HG02763 (cell line): ENCODE measurements around the gene SPATA9.
"Not testable (repeated sequence)": the region's sequence is repeated elsewhere in the genome, so short reads cannot be mapped to it uniquely, and the experiment has no call there.

Experiments used
- ATAC-seq: cut with Tn5 transposase; IDR thresholded peaks from one replicate; pipeline ENCODE4 v1.9.1; 2021; ENCODE audit warnings: mild to moderate bottlenecking, moderate library complexity; ENCODE audit not compliant: unreplicated experiment

SPATA9 gene

DNA sequence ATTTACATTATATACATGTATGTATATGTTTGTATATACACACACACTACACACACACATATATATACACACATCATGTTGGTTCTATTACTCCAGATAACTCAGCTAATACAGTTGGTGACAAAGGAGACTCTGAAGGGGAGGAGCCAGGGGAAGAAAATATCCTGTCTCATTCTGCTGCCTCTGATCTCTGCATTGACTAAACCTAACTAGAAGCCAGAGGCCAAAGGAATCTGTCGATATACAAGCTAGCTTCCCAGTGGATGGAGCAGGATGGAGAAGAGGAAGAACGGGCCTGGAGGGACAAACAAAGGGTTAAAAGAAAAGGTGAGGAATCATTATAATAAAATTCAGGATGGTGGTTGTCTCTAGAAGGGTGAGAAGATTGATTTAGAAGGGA lies 34.6 kb upstream of the SPATA9 start:
- ATAC-seq: no peak

DNA sequence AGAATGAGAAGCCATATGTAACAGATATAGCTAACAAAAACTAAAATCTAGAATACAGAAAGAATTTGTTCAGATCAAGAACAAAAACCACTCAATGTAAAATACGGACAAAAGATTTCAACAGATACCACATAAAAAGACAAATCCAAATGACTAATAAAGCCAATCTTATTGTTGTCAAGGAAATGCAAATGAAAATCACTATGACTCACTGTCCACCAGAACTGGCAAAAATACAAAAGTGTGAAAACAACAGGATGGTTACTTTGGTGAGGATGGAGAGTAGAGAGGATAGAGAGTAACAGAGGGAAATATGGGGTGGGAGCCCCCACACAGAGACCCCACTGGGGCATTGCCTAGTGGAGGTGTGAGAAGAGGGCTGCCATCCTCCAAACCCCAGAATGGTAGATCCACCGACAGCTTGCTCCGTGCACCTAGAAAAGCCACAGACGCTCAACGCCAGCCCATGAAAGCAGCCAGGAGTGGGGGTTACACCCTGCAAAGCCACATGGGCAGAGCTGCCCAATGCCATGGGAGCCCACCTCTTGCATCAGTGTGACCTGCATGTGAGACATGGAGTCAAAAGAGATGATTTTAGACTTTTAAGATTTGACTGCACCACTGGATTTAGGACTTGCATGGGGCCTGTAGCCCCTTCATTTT lies 33.1 kb upstream of the SPATA9 start:
- ATAC-seq: no peak

- no peak for ATAC-seq
These were observed 31.3 kb upstream of the SPATA9 start for GRCh38 chr5:95713960-95714710.

DNA sequence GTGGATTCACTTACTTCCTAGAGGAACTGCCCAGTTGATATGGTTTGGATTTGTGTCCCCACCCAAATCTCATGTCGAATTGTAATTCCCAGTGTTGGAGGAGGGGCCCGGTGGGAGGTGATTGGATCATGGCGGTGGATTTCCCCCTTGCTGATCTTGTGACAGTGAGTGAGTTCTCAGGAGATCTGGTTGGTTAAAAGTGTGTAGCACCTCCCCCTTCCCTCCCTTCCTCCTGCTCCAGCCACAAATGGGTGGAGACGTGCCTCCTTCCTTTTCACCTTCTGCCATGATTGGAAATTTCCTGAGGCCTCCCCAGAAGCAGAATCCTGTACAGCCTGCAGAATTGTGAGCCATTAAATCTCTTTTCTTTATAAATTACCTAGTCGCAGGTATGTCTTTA lies 30.5 kb upstream of the SPATA9 start:
- not testable (repeated sequence) for ATAC-seq

GRCh38 chr5:95712347-95712958 lies 29.7 kb upstream of the SPATA9 start:
- ATAC-seq: no peak

- no peak for ATAC-seq
These were observed 28.9 kb upstream of the SPATA9 start for GRCh38 chr5:95711501-95712346.

GRCh38 chr5:95710651-95711500 lies 28.1 kb upstream of the SPATA9 start:
- not testable (repeated sequence) for ATAC-seq

GRCh38 chr5:95709967-95710650 lies 27.3 kb upstream of the SPATA9 start:
- no peak for ATAC-seq

- no peak for ATAC-seq
These were observed 26.1 kb upstream of the SPATA9 start for GRCh38 chr5:95708876-95709275.

GRCh38 chr5:95707534-95708188 lies 24.9 kb upstream of the SPATA9 start:
- not testable (repeated sequence) for ATAC-seq

GRCh38 chr5:95707055-95707454 lies 24.3 kb upstream of the SPATA9 start:
- ATAC-seq: no peak

- not testable (repeated sequence) for ATAC-seq
These were observed 23.4 kb upstream of the SPATA9 start for GRCh38 chr5:95706196-95706595.

DNA sequence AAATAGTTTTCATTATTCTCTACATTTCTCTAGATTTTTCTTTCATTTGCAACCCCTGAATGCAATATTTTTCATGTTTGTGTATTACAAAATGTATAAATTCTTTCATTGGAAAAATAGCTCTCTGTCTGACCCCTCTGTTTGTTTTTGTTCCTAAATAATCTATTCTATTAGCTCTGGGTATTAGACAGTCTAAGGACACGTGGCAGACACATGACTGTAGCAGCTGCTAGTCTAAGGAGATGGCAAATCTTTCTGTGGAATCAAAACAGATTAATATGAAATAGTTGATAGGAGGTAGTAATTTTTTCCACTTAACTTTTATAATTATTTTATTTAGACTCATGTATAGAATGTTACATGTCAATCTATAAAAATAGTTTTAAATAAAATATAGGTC lies 21.4 kb upstream of the SPATA9 start:
- ATAC-seq: no peak

DNA sequence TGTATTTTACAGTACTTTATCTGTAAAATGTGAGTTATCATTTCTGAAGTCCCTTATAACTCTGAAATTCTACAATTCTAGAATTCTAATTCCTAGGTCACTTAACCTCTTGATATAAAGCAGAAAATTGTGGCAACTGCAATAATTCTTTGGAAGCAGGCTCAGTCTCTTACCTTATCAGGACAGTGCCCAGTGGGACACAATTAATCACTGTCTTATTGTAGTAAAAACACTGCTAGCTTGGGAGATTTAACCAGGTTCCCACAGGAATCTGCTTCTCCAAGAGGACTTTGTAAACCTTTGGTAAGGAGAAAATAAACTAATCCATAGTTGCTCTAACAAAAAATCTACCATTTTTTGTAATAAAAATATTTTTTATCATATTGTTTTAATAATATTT lies 18.3 kb upstream of the SPATA9 start:
- ATAC-seq: no peak

DNA sequence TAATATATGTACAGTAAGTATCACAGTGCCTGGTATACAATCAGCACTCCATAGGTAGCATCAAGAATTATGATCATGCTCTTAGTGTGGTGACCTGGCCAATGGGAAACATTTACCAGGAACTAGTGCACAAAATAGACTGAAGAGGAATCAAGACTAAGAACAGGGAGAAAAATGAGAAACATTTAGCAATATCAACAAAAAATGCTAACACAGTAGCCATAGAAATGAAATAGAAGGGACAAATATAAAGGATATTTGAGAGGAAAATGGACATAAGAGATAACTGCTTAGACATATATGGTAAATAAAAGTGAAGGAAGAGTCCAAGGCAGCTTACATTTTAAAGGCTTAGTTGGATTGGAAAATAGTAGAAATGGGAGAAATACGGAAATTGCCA lies 16.5 kb upstream of the SPATA9 start:
- no peak for ATAC-seq

DNA sequence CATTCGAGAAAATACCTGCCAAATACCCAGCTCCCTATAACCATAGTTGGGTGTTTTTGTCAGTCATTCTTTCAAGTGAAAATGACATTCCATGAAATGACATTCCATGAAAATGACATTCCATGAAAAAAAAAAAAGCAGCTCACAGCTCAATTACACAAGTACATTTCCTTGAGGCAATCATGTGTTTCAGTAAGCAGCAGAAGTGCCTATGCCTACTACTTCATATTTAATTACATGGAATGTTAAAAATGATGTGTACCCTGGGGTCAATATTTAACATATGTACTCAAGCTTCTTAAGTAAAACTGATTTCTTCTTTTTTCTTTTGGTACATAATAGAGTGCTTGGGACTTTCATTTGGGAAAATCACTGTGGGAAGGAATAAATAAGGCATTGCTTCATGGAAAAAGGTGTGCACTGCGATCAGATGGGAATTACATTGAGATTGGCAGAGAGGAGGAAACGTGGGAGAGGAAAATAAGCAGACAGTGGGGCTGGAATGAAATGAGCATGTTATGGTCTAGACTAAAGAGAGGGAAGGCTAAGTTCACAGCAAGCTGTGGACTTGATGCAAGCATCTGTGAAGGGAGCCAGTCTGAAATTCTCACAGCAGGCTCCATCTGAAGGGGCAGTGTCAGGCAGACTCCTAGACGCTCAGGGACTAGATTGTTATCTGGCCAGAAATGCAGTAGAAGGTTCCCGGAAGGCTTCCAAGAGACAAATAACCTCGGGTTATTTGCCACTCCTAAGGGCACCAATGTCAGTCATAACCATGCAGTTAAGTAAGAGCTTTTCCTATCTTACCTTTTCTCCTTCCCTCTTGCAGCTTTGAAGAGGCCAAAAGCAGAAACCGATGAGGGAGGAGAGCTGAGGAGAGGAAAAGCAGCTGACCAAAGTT lies 15.2 kb upstream of the SPATA9 start:
- ATAC-seq: no peak

- ATAC-seq: no peak
These were observed 7.5 kb upstream of the SPATA9 start for GRCh38 chr5:95690333-95690732.

GRCh38 chr5:95689680-95690079 lies 6.9 kb upstream of the SPATA9 start:
- ATAC-seq: no peak
